A673 (cell line): ENCODE measurements around the gene RPL10L. TPM values are rescaled to one million over a fixed set of nuclear protein-coding genes. Genes with fewer than 3 reads are reported as not detected.

Experiments
- Bru-seq: library from RNA; stranded (reverse); fragments of 400-500 nt; gene quantifications from one replicate; lab custom pipeline; 2021; lab: Mats Ljungman, UMichigan
- BruChase-seq, 2 experiments: library from RNA; stranded (reverse); fragments of 400-500 nt; gene quantifications; one replicate each; lab custom pipeline; 2021; lab: Mats Ljungman, UMichigan
- BruUV-seq: library from RNA; stranded (reverse); fragments of 400-500 nt; replicated peaks from 2 replicates; lab custom pipeline; 2021; lab: Mats Ljungman, UMichigan
- CTCF ChIA-PET: fragments of 300-600 bp; sonication (Branson Sonifier 250); formaldehyde crosslinking; loops from one replicate; lab custom pipeline; 2022; ENCODE audit warnings: antibody characterized with exemption; lab: Charles Lee
- POLR2A ChIA-PET: fragments of 300-600 bp; sonication (Branson Sonifier 250); formaldehyde crosslinking; loops from one replicate; lab custom pipeline; 2022; ENCODE audit warnings: antibody characterized with exemption; ENCODE audit not compliant: low non-redundant PET; lab: Charles Lee
- DNase-seq: peaks from one replicate; pipeline ENCODE4 v3.0.0-alpha.2; 2015; ENCODE audit warnings: low spot score
- H3K27ac ChIP-seq: fragments of 200-600 bp; sonication (generic); 2 replicates; pipeline ENCODE4 v1.5.1; 2016; ENCODE audit warnings: mixed run types, low read depth, mild to moderate bottlenecking, mixed read lengths, antibody characterized with exemption, low read length; ENCODE audit not compliant: poor library complexity, severe bottlenecking
- H3K27me3 ChIP-seq: fragments of 200-600 bp; sonication (generic); replicated peaks from 2 replicates; pipeline ENCODE4 v1.6.1; 2017; ENCODE audit warnings: mixed run types, low read depth, mild to moderate bottlenecking, mixed read lengths, antibody characterized with exemption, low read length; ENCODE audit not compliant: insufficient read depth, poor library complexity
- H3K36me3 ChIP-seq: fragments of 200-600 bp; sonication (generic); 2 replicates; pipeline ENCODE4 v1.6.1; 2016; ENCODE audit warnings: mixed run types, mild to moderate bottlenecking, mixed read lengths, antibody characterized with exemption, low read length; ENCODE audit not compliant: insufficient read depth, poor library complexity, severe bottlenecking
- H3K4me1 ChIP-seq: fragments of 200-600 bp; sonication (generic); 2 replicates; pipeline ENCODE4 v1.6.1; 2017; ENCODE audit warnings: mixed run types, mild to moderate bottlenecking, mixed read lengths, antibody characterized with exemption, low read length; ENCODE audit not compliant: insufficient read depth, poor library complexity, severe bottlenecking
- H3K4me3 ChIP-seq: fragments of 200-600 bp; sonication (generic); 2 replicates; pipeline ENCODE4 v1.5.1; 2016; ENCODE audit warnings: low read depth, mixed run types, mild to moderate bottlenecking, mixed read lengths, low read length; ENCODE audit not compliant: poor library complexity, severe bottlenecking
- H3K9me3 ChIP-seq: fragments of 200-600 bp; sonication (generic); 2 replicates; pipeline ENCODE4 v1.6.1; 2016; ENCODE audit warnings: mixed run types, low read depth, mild to moderate bottlenecking, mixed read lengths, antibody characterized with exemption, low read length; ENCODE audit not compliant: poor library complexity, severe bottlenecking
- CTCF ChIP-seq: fragments of 300-800, 200-600 bp; sonication (generic); conservative IDR thresholded peaks from 2 replicates; pipeline ENCODE4 v1.5.1; 2017; ENCODE audit warnings: low read depth, mild to moderate bottlenecking, antibody characterized with exemption, low read length, moderate library complexity, mixed read lengths
- EZH2 ChIP-seq: fragments of 200-600 bp; sonication (generic); IDR thresholded peaks from 2 replicates; pipeline ENCODE4 v1.6.1; 2017; ENCODE audit warnings: borderline replicate concordance, low read depth, mild to moderate bottlenecking, mixed read lengths, antibody characterized with exemption, low read length; ENCODE audit not compliant: poor library complexity, severe bottlenecking
- intact Hi-C: fragments of 100-400 bp; cut with micrococcal nuclease; formaldehyde crosslinking; loops from one replicate; pipeline ENCODE4 v1.10.0; 2022; ENCODE audit not compliant: unreplicated experiment
- long read RNA-seq: library from polyadenylated mRNA; stranded (forward); transcript quantifications from one replicate; pipeline ENCODE4 v2.0.0, GENCODE V29; 2022
- total RNA-seq: library from RNA; stranded (reverse); gene quantifications from 2 replicates; pipeline ENCODE4 v1.2.3, GENCODE V29; 2021

RPL10L gene
- total RNA-seq (not detected in 2 replicates), Bru-seq, nascent RNA (not detected), BruChase-seq, experiment 1, labeled RNA remaining after a 2-hour chase (not detected), BruChase-seq, experiment 2, labeled RNA remaining after a 6-hour chase (not detected)
- long read RNA-seq: 0 reads

GRCh38 chr14:46651526-46652144, at the start of gene RPL10L:
Gene RPL10L (minus strand): TSS chr14:46651781. CDS start chr14:46651736, 45 bp downstream.
- no peaks in the 10 kb centered on the region for H3K9me3 ChIP-seq
- intact Hi-C loops: no loop called here
- ChIA-PET CTCF (no interaction called here), POLR2A (no interaction called here)
- DNase-seq: peak; percentile 7
- H3K4me3 ChIP-seq: no peak within 1 kb of the TSS
- TF ChIP-seq CTCF (peak; percentile 43), EZH2 (no peak)
- no peaks in the 10 kb centered on the region for H3K36me3 ChIP-seq
- H3K27ac ChIP-seq: no peak within 1 kb of the TSS
- H3K4me1 ChIP-seq: no peaks in the 10 kb centered on the region
- no TSS peak for BruUV-seq
- H3K27me3 ChIP-seq: no peaks in the 10 kb centered on the region

GRCh38 chr14:46691819-46692218, 40.2 kb upstream of the RPL10L start:
- BruUV-seq: no TSS peak
- Histone ChIP-seq H3K4me1 (no peaks in the 10 kb centered on the region), H3K27me3 (peaks cover 8% of the 10 kb centered on the region), H3K4me3 (no peak overlapping the region), H3K36me3 (no peaks in the 10 kb centered on the region), H3K9me3 (no peaks in the 10 kb centered on the region), H3K27ac (no peak overlapping the region)
- intact Hi-C loops: no loop called here
- DNase-seq: no peak
- no peak for TF ChIP-seq CTCF
- TF ChIP-seq EZH2: no peak
- POLR2A ChIA-PET: no interaction called here
- CTCF ChIA-PET: no interaction called here

GRCh38 chr14:46686652-46687051, 35.1 kb upstream of the RPL10L start:
- Histone ChIP-seq H3K9me3 (peaks cover 9% of the 10 kb centered on the region), H3K36me3 (no peaks in the 10 kb centered on the region), H3K27me3 (no peaks in the 10 kb centered on the region), H3K4me3 (no peak overlapping the region), H3K4me1 (no peaks in the 10 kb centered on the region), H3K27ac (no peak overlapping the region)
- TF ChIP-seq CTCF (no peak), EZH2 (no peak)
- ChIA-PET POLR2A (no interaction called here), CTCF (no interaction called here)
- no peak for DNase-seq
- intact Hi-C loops: no loop called here
- no TSS peak for BruUV-seq
